ELR (cell line): ENCODE results near the gene FRY.
A peak's percentile ranks its signal among the peaks of the same experiment; 100 is the strongest.

Source experiments
- DNase-seq: peaks from one replicate; pipeline ENCODE4 v3.0.0-alpha.2; 2015; ENCODE audit warnings: low read depth

Gene FRY

DNA sequence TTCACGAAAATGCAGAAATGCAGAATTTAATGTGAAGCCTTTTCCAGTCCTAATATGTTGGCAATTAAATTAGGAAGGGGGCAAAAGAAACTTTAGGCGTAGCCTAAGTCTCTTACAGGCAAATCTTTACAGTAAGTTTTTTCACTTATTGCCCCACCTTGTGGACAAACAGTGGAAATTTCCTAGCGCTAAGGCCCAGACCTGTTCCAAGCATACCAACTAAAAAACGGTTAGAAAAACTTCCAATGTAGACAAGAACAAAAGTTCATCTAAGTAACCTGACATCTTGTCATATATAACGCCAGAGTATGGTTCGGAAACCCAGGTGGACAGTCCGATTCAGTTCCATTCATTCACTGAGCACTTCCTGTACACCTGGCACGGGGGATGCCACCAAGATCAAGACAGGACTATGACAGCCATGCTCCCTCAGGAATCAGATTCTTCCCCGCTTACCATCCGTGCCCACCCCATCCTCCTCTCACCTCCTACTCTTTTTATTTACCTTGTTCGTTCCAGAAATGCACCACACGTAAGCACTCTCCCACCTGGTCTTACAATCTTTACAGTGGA lies 278.6 kb downstream of the FRY start:
- peak; percentile 70 for DNase-seq

DNA sequence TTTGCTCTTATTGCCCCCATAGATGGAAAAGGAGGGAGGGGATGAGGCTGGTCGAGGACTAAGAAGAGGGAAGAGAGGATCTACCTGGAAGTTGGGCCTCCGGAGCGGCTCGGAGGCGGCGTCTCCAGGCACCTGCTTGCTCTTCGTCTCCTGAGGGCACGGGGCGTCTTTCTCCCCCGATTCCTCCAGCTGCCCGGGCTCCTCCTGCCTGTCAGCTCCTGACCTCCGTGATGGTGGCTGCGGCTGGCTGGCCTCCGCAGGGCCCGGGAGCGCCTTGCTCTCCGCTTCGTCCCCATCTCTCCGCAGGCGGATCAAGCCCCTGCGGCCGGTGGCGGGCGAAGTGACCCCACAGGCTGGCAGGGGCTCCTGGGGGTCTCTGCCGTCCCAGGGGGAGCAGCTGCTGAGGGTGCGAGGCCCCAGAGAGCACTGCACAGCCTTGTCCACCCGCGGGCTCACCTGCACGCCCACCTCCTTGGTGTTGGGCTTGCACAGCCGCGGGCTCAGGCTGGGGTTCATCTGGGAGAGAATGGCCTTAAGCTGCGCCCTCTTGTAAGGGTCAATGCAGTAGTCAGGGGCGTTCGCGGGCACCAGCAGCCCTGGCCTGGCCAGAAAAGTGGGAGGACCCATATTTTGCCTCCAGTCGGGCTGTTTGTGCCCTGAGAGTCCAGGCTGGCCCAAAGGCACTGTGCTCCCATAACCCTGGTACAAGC lies 279.8 kb downstream of the FRY start:
- no peak for DNase-seq

DNA sequence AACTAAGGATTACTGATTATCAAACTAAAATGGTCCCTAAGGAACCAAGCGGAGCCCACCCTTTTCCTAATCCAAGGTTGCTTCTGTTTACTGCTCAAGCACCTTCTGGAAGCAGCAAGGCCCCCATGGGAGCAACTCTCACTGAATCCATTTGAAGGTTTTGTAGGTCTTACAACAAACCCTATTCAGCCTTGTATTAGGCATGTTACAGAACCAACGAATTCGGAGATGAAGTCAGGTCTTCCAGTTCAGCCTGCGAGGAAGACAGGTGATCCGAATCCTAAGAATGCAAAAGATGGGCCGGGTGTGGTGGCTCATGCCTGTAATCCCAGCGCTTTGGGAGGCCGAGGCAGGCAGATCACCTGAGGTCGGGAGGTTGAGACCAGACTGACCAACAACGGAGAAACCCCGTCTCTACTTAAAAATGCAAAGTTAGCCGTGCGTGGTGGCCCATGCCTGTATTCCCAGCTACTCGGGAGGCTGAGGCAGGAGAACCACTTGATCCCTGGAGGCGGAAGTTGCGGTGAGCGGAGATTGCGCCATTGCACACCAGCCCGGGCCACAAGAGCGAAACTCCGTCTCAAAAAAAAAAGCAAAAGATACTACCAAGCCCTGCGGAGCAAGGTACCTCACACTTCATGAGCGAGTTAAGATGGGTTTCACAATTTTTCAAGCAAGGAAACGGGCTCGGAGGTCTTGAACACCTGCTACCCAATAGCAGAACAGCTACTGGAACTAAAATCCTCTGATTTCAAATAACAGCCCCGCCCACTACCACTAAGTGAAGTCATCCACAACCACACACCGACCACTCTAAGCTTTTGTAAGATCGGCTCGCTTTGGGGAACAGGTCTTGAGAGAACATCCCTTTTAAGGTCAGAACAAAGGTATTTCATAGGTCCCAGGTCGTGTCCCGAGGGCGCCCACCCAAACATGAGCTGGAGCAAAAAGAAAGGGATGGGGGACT lies 283.0 kb downstream of the FRY start:
- DNase-seq = peak; percentile 70

DNA sequence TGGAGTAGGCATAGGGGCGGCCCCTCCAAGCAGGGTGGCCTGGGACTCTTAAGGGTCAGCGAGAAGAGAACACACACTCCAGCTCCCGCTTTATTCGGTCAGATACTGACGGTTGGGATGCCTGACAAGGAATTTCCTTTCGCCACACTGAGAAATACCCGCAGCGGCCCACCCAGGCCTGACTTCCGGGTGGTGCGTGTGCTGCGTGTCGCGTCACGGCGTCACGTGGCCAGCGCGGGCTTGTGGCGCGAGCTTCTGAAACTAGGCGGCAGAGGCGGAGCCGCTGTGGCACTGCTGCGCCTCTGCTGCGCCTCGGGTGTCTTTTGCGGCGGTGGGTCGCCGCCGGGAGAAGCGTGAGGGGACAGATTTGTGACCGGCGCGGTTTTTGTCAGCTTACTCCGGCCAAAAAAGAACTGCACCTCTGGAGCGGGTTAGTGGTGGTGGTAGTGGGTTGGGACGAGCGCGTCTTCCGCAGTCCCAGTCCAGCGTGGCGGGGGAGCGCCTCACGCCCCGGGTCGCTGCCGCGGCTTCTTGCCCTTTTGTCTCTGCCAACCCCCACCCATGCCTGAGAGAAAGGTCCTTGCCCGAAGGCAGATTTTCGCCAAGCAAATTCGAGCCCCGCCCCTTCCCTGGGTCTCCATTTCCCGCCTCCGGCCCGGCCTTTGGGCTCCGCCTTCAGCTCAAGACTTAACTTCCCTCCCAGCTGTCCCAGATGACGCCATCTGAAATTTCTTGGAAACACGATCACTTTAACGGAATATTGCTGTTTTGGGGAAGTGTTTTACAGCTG lies 283.9 kb downstream of the FRY start, which contains the start of the genes BRCA2 and ZAR1L:
TSS of gene BRCA2 (plus strand) at position 271 of the 790 bp plus-strand sequence. CDS start 953 bp downstream, outside the sequence.
TSS of gene ZAR1L (minus strand) at position 126 of the 790 bp plus-strand sequence. CDS start 3,438 bp downstream, outside the sequence.
- peak; percentile 96 for DNase-seq

DNA sequence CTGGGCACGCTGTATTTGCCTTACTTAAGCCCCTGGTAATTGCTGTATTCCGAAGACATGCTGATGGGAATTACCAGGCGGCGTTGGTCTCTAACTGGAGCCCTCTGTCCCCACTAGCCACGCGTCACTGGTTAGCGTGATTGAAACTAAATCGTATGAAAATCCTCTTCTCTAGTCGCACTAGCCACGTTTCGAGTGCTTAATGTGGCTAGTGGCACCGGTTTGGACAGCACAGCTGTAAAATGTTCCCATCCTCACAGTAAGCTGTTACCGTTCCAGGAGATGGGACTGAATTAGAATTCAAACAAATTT lies 284.4 kb downstream of the FRY start:
- DNase-seq = no peak

DNA sequence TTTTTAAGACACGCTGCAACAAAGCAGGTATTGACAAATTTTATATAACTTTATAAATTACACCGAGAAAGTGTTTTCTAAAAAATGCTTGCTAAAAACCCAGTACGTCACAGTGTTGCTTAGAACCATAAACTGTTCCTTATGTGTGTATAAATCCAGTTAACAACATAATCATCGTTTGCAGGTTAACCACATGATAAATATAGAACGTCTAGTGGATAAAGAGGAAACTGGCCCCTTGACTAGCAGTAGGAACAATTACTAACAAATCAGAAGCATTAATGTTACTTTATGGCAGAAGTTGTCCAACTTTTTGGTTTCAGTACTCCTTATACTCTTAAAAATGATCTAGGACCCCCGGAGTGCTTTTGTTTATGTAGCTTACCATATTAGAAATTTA lies 284.9 kb downstream of the FRY start:
- peak; percentile 13 for DNase-seq

DNA sequence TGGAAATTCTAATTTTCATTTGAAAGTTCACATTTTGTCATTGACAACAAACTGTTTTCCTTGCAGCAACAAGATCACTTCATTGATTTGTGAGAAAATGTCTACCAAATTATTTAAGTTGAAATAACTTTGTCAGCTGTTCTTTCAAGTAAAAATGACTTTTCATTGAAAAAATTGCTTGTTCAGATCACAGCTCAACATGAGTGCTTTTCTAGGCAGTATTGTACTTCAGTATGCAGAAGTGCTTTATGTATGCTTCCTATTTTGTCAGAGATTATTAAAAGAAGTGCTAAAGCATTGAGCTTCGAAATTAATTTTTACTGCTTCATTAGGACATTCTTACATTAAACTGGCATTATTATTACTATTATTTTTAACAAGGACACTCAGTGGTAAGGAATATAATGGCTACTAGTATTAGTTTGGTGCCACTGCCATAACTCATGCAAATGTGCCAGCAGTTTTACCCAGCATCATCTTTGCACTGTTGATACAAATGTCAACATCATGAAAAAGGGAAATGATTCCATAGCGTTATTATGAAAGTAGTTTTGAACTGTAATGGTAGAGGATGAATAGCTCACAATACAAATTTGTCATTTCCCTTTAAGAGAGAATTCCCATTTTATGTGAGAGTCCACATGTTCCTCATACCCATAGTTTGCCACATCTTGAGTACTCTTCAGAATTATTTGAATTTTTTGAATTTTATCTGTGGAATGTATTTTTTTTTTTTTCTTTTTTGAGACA lies 286.3 kb downstream of the FRY start:
- no peak for DNase-seq

DNA sequence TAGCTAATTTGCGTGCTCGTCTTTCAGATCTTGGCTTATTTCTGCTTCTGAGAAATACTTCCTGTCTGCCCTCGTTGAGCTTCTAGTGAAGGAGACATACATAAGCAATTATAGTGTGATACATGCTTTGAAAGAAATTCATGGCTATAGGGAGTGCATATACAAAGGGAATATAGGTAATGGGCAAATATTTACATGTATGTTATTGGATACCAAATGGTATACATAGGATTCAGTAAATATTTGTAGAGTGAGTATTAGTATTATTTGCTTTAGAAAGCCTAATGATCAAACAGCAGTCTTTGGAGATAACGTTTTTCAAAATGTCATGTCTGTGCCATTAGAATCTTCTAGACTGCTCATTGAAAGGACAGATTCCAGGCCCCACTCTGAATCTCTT lies 289.0 kb downstream of the FRY start:
- no peak for DNase-seq

DNA sequence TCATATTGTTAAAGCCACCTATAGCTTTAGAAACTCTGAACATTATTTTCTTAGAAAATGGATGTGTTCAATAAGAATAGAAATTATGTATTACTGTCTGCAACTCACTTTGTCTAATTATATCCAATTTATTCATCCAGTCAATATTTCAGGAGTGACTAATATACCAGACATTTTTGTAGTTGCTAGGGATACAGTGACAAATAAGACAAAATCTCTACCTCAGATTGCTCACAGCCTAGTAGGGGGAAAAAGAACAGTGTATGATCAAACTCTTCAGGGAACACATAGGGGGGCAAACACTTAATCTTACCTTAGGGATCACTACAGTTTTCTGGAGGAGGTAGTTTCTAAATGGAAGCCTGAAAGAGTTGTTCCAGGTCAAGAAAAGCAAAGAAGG lies 292.3 kb downstream of the FRY start:
- peak; percentile 83 for DNase-seq

DNA sequence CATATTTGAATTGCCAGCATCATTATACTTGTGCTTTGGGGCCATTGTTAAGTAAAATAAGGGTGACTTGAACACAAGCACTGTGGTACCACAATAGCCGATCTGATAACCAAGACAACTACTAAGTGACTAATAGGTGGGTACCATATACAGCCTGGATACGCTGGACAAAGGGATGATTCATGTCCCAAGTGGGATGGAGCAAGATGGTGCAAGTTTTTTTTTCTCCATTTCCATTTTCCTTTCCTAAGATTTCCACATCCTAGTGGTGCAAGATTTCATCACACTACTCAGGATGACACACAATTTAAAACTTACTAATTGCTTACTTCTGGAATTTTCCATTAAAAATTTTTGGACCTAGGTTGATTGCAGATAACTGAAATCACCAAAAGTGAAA lies 298.9 kb downstream of the FRY start:
- peak; percentile 73 for DNase-seq

DNA sequence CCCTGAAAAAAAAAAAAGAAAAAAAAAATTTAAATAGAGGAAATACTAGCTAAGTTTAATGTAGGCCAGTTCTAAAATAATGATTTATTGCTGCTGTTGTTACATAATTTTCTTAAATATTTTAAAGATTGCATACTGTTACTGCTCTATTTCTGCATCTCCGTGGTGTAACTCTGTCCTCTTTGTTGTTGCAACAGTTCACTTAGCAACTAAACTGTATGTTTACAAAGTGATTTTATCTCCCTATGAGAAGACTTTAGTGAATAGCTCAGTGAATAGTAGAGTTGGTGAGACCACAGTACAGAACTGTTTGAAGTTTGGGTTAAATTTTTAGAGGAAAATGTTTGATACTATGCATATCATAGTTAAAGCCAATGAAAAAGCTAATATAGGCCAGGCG lies 303.1 kb downstream of the FRY start:
- DNase-seq = no peak

DNA sequence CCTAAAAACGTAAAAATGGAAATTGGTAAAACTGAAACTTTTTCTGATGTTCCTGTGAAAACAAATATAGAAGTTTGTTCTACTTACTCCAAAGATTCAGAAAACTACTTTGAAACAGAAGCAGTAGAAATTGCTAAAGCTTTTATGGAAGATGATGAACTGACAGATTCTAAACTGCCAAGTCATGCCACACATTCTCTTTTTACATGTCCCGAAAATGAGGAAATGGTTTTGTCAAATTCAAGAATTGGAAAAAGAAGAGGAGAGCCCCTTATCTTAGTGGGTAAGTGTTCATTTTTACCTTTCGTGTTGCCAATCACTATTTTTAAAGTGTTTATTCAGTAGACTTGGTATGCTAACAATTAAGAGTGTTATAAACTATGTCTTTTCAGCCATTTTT lies 309.3 kb downstream of the FRY start:
- no peak for DNase-seq

DNA sequence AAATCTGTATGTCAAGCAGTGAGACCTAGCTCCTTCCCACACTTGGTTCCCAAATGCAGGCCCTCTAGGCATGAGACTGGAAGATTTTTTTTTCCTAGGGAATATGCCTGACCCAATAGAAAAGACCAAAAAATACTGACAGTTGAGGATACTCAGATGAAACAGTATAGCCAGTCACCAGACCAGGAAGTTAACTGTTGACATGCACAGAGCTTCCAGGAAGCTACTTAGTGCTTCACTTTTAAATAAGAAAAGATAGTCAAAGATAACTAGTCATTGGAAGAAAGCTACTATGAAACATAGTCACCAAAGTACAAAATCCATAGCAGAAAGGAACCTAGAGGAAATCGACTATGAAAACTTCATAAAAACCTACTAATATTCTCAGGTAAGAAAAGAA lies 316.1 kb downstream of the FRY start:
- no peak for DNase-seq
